LNCaP clone FGC (cell line): ENCODE measurements around the gene AGRN.
"Not testable (repeated sequence)": the region's sequence is repeated elsewhere in the genome, so short reads cannot be mapped to it uniquely, and the experiment has no call there.

Experiments
- DNase-seq: peaks from one replicate; pipeline ENCODE4 v3.0.0-alpha.2; 2011; ENCODE audit warnings: low read depth
- H3K4me3 ChIP-seq: 2 replicates; pipeline ENCODE4 v1.5.1; 2011; ENCODE audit warnings: mild to moderate bottlenecking, low read depth, low read length, control low read depth
- TF ChIP-seq, protein P1 (sequence below): IDR thresholded peaks from 2 replicates; pipeline ENCODE4 v1.5.1; 2012; ENCODE audit warnings: mild to moderate bottlenecking; ENCODE audit not compliant: control insufficient read depth, insufficient read depth; ENCODE audit errors: extremely low read depth

Gene AGRN

DNA sequence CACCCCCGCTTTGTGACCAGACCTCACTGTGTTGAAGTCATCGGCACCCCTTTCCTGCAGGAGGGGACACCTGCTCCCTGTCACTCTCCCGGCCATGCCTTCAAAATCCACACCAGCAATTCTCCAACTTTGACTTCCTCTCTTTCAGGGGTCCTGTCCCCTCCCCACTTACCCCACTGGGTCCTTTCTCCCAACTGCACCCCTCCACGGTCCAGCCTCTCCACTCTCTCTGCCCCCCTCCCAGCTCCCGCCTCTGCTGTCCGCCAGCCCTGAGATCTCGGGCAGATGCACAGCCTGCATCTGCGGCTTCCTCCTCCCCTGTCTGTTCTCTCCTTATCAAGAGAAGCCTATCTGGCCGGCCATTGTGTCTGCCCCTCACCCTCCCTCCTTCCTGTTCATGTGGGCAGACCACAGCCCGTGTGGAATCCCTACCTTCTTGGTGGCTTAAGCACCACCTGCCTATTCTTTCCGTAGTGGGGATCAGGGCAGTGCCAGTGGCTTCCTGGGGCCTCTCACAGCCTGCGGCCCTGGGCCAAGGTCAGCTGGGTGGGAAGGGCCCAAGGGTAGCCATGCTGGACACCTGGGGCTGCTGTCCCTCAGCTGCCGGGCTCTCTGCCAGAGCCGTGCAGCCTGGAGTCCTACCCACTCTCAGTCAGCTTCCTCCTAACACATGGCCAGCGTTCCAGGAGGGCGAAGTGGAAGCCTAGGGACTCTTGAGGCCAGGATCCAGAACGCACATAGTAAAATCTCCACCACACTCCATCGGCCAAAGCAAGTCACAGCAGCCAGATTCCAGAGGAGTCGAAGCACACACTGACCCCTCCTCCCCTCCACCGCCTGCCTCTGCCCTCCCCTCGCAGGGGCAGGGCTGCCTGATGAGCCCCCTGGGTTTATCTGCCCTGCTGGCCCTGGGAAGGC, 14.9 kb upstream of the AGRN start:
- TF ChIP-seq, protein P1, sequence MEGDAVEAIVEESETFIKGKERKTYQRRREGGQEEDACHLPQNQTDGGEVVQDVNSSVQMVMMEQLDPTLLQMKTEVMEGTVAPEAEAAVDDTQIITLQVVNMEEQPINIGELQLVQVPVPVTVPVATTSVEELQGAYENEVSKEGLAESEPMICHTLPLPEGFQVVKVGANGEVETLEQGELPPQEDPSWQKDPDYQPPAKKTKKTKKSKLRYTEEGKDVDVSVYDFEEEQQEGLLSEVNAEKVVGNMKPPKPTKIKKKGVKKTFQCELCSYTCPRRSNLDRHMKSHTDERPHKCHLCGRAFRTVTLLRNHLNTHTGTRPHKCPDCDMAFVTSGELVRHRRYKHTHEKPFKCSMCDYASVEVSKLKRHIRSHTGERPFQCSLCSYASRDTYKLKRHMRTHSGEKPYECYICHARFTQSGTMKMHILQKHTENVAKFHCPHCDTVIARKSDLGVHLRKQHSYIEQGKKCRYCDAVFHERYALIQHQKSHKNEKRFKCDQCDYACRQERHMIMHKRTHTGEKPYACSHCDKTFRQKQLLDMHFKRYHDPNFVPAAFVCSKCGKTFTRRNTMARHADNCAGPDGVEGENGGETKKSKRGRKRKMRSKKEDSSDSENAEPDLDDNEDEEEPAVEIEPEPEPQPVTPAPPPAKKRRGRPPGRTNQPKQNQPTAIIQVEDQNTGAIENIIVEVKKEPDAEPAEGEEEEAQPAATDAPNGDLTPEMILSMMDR = no peak
- peak; percentile 82 for DNase-seq
- H3K4me3 ChIP-seq = no peak overlapping the region

DNA sequence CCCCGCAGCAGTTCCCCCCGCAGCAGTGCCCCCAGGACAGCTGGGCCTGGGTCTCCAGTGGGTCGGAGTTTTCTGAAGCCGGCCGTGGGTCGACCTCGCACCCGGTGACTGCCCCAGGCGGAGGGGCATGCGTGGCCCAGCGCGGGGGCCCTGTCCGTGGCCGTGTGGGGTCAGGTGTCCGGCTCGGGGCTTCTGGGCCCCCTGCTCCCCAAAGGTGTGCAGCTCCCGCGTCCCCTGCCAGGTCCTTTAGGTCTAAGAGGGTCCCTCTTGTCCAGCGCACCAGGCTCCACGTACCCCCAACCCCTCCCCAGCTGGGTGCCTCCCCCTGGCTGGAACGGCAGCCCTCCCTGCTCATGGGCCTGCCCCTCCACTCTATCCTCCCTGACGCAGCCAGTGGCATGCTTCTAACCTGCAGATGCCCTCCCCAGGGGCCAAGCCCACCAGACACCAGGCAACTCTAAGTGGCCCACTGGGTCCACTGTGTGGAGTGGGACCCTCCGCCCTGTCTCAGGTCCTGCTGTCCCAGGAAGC, 14.1 kb upstream of the AGRN start:
- TF ChIP-seq, protein P1 = no peak
- H3K4me3 ChIP-seq = no peak overlapping the region
- DNase-seq = no peak

- TF ChIP-seq, protein P1 = no peak
- no peak overlapping the region for H3K4me3 ChIP-seq
- DNase-seq = no peak
Measured at GRCh38 chr1:1006305-1007159, 13.4 kb upstream of the AGRN start.

- H3K4me3 ChIP-seq, DNase-seq: not testable (repeated sequence)
Measured at GRCh38 chr1:1010131-1010530, 9.8 kb upstream of the AGRN start.

DNA sequence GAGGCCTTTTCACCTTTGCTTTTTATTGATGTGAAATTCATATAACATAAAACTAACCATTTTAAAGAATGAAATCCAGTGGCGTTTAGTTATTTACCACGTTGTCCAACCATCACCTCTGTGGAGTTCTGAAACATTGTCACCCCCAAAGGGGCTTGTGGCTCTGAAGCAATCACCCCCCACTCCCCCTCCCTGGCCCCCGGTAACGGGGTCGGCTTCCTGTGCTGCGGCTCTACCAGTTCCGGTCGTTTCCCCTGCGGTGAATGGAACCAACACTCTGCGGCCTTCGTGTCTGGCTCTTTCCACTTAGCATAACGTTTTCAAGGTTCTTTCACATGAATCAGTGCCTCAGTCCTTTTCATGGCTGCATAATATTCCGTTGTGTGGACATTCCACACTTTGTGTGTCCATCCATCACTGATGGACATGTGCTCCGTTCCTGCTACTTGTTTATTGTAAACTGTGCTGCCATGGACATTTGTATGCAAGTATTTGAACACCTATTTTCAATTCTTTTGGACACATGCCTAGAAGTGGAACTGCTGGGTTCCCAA, 8.4 kb upstream of the AGRN start:
- no peak overlapping the region for H3K4me3 ChIP-seq
- TF ChIP-seq, protein P1 = no peak
- DNase-seq = no peak

DNA sequence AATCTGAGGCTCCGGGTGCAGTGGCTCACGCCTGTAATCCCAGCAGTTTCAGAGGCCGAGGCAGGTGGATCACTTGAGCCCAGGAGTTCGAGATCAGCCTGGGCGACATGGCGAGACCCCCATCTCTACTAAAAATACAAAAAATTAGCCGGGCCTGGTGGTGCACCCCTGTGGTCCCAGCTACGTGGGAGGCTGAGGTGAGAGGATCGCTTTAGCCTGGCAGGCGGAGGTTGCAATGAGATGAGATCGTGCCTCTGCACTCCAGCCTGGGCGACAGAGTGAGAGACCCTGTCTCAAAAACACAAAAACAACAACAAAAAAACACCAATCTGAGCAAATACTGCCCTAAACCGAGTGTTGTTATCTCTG, 7.2 kb upstream of the AGRN start:
- not testable (repeated sequence) for DNase-seq

GRCh38 chr1:1013105-1013921, 6.6 kb upstream of the AGRN start, which contains the start of gene ISG15:
TSS of gene ISG15 (plus strand) at chr1:1013497. CDS start at chr1:1013574, 77 bp downstream.
- TF ChIP-seq, protein P1 = no peak
- H3K4me3 ChIP-seq = peak within 1 kb of the TSS; percentile 70
- DNase-seq = no peak

More for the DNA sequence above, 7.2 kb upstream of the AGRN start:
- peak overlapping the region; percentile 70 for H3K4me3 ChIP-seq
